Pons (tissue), 1 donor: ENCODE measurements around the gene ATP9B.

Experiments
- DNase-seq: peaks from one replicate; pipeline ENCODE4 v3.0.0-alpha.2; 2016; ENCODE audit warnings: low spot score

The ATP9B gene

DNA sequence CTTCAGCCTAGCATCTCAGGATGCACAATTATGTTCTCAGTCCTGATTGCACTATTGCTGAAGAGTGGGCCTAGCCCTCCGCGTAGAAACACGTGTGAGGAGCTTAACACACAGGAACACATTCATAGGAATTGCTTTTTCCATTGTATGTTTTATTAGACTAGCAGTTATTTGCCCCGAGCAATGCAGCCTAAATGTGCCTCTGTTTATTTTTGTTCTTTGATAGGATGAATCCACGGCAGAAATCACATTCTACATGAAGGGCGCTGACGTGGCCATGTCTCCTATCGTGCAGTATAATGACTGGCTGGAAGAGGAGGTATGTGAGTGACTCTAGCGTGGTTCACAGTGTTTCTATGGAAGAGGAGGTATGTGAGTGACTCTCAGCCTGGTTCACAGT, 260.6 kb downstream of the ATP9B start:
- DNase-seq, result no peak

DNA sequence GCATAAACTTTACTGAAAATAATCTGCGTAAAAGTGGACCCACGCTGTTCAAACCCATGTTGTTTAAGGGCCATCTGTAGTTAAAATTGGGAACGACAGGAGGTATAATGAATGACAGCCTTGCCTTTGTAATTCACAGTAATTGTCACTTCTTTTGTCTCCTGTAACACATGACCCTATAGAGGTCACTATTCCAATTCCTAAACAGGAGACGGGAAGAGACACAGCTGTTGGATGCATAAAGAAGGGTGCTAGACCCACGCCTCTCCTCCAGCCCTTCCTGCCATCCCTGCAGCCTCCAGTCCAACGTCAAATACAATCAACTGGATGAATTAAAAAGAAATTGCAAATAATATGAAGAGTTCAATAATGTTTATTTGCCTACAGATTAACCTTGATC, 263.5 kb downstream of the ATP9B start:
- no peak for DNase-seq

DNA sequence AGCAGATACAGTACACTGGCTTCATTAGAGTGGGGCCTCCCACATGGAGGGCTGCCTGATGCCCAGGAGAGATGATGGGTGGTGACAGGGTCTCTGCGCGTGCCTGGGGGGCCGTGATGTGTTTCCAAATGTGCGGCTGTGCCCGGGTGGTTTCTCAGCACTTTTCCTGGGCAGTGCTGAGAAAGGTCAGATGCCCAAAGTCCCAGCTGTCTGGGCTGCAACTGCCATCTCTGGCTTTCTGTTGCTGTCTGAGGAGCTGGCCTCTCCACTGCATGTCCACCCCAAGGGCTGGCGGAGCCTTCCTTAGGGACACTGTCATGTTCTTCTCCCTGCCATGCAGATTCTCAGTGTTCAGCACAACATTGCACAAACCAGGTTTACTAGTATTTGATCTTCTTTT, 263.9 kb downstream of the ATP9B start:
- no peak for DNase-seq

DNA sequence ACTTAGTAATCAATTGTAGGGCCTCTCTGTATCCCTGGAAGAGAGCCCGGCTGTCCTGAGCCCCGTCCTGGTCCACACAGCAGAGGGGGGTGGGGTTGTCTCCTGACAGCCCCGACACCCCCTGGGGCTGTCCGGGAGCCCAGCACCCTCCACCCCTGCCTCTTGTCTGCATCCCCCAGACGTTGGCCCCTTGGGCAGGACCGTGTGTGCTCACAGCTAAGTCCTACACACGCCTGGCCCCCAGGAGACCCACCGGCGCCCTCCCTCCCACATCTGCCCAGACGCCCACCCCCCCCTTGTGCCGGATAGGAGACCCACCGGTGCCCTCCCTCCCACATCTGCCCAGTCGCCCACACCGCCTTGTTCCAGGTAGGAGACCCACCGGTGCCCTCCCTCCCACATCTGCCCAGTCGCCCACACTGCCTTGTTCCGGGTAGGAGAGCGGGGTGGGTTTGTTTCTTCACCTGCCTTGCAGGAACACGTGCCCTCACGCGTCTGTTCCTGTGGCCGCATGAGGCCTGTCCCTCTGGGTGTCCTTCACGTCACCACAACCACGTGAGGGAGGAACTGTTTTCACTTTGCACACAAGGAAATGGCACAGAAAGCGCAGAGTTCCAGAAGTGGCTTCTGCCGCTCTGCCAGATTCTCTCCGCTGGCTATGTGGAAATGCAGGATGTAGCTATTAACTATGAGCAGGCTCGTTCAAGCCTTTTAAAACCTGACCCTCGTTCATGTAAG, 265.5 kb downstream of the ATP9B start:
- no peak for DNase-seq

DNA sequence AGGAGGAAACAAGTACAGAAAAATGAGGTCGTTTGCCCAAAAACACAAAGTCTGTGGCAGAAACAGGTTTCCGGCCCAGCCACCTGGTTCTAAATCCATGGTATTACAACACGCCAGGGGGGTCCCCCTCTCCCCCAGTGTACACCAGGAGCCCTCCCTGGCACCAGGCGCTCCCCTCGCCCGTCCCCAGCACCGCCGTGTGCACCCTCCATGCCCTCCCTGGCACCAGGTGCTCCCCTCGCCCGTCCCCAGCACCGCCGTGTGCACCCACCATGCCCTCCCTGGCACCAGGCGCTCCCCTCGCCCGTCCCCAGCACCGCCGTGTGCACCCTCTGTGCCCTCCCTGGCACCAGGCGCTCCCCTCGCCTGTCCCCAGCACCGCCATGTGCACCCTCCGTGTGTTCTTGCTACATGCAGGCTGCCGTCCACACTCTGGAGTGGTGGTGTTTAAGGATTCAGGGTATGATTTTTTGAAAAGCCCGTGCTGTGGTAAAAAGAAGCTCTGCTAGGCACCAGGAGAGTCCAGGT, 266.7 kb downstream of the ATP9B start:
- no peak for DNase-seq

DNA sequence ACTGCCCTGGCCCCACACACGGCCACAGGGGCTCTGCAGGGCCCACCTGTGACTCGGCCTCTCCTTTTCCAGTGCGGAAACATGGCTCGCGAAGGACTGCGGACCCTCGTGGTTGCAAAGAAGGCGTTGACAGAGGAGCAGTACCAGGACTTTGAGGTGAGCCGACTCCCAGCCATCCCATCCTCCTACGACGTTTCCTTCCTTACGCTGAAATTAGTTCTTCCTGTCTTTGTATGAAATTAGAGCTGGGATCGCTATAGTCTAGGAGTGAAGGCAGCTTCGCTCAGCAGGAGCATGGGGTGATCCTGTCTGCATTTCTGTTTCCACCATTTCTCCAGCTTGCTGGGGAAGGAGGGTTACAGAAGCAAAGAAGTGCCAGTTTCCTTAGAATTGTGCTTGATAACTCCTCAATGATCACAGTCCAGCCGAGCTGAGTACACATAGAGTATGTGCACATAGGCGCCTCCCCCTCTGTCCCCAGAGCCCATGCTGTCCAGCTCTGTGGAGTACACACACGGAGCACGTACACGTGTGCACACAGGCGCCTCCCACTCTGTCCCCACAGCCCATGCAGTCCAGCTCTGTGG, 267.5 kb downstream of the ATP9B start:
- no peak for DNase-seq

DNA sequence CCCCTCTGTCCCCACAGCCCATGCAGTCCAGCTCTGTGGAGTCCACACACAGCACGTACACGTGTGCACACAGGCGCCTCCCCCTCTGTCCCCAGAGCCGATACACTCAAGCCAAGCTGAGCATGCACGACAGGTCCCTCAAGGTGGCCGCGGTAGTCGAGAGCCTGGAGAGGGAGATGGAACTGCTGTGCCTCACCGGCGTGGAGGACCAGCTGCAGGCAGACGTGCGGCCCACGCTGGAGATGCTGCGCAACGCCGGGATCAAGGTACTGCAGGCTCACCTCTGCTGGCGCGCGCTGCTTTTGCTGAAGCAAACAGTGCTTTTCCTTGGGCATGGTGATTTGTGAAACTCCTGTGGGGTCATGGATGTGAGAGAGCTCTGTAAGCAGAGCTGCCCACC, 268.0 kb downstream of the ATP9B start:
- DNase-seq, result no peak

DNA sequence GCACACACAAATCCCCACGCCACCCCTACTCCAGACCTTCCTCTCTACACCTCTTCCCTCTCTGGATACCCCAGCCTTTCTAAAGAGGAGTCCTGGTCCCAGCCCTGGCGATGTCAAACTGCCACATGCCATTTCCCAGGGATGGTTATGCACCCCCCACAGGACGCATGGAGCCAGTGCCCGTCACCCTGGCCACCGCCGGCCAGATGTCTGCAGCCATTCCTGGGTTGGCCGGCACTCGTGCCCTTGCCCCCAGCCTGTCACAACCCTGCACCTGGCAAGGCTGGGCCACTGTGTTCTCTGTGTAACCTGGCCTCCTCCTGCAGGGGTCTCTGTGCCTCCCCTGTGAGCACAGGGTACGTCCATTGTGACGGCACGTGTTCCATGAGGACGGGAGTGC, 268.4 kb downstream of the ATP9B start:
- no peak for DNase-seq

DNA sequence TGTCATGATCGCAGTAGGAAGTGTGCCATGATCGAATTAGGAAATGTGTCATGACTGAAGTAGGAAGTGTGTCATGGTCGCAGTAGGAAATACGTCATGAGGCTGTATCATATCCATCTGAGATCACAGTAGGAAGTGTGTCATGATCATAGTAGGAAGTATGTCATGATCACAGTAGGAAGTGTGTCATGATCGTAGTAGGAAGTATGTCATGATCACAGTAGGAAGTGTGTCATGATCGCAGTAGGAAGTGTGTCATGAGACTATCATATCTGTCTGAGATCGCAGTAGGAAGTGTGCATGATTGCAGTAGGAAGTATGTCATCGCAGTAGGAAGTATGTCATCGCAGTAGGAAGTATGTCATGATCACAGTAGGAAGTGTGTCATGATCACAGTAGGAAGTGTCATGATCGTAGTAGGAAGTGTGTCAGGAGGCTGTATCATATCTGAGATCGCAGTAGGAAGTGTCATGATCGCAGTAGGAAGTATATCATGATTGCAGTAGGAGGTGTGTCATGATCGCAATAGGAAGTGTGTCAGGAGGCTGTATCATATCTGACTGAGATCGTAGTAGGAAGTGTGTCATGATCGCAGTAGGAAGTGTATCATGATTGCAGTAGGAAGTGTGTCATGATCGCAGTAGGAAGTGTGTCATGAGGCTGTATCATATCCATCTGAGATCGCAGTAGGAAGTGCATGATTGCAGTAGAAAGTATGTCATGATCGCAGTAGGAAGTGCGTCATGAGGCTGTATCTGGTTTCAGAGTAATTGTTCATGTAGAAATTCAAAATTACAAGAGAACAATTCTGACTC, 270.1 kb downstream of the ATP9B start:
- no peak for DNase-seq

DNA sequence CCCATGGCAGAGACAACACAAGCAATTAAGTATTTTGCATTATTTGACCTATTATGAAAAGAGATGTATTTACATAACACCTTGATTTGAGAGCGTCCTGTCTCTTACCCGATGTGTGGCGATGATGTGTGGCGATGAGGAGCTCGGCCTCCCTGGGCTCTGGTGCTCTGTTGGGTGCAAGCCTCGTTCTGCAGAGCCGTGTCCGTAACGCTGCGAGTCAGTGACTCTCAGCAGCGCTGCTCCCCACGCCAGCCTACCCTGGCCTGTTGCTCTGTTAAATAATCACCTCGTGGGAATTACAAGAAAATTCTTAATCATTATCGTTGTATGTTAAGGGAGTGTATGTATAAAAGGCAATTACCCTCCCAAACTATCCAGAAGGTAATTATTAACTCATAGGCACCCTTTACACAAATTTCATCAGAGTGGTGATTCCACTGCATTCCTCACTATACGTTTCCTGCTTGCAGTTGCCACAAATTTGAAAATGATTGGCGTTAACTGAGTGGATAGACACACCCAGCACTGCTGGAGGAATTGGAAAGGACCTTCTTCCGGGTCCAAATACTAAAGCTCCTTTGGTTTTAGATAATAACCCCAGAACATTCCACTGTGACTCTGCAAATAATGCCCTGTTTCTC, 274.5 kb downstream of the ATP9B start:
- DNase-seq, result no peak

DNA sequence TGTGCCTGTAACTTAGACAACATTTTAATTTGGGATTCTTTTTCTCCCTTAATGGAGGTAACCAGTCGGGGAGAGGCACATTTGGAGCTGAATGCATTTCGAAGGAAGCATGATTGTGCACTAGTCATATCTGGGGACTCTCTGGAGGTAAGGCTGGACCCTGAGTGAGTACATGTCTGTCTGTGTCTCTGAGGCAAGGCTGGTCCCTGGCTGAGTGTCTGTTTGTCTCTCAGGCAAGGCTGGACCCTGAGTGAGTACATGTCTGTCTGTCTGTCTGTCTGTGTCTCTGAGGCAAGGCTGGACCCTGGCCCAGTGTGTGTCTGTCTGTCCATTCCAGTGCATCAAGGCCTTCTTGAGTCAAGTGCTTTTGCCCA, 275.0 kb downstream of the ATP9B start:
- no peak for DNase-seq

DNA sequence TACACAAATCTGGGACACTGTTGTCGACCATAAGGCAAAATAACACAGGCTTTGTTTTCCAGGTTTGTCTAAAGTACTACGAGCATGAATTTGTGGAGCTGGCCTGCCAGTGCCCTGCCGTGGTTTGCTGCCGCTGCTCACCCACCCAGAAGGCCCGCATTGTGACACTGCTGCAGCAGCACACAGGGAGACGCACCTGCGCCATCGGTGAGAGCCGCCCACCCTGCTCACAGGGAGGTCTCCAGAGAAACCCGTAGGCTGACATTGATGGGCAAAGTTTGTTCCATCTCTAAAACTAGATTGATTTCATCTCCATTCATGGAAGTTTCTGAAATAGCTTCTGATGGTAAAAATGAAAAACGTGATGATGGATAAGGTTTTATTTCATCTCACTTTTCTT, 276.2 kb downstream of the ATP9B start:
- DNase-seq, result no peak

DNA sequence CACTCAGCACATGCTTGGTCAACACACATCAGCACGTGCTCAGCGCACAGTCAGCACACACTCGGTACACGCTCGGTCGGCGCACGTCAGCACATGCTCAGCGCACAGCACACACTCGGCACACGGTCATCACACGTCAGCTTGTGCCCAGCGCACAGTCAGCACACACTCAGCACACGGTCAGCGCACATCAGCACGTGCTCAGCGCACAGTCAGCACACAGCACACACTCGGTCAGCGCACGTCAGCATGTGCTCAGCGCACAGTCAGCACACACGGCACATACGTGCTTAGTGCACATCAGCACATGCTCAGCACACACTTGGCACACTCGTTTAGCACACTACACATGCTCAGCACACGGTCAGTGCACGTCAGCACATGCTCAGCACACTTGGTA, 276.8 kb downstream of the ATP9B start:
- DNase-seq, result no peak

DNA sequence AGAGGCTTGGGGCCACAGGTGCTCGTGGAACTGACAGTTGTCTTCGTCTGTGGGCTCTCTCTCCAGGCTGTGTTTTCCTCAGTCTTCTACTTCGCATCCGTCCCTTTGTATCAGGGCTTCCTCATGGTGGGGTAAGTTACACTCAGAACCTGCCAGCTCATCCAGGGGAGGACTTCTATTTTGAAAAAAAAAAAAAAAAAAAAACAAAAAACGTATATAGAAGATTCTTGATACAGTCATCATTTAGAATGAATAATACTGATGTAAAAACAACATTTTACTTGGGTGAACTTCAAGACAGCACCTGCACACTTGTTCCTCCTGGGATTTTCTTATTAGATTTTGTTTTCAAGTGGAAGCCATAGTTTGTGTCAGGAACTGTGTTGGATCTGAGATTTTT, 278.9 kb downstream of the ATP9B start:
- DNase-seq, result no peak

DNA sequence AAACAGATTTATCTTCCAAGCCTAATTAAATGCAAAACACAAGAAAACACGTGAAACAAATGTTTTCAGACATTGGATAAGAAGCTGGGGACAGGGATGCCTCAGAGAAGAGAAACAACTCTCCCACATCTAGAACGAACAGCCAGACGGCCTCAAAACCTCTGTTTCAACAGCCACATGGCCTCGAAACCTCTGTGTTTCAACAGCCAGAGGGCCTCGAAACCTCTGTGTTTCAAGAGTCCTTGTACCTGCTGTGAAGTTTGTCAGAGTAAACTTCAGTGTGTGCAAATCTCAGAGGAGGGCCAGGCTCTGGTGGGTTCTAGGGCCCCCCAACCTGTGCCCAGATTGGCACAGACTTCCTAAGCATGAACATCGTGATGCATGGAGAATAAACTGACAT, 283.2 kb downstream of the ATP9B start:
- DNase-seq, result no peak

DNA sequence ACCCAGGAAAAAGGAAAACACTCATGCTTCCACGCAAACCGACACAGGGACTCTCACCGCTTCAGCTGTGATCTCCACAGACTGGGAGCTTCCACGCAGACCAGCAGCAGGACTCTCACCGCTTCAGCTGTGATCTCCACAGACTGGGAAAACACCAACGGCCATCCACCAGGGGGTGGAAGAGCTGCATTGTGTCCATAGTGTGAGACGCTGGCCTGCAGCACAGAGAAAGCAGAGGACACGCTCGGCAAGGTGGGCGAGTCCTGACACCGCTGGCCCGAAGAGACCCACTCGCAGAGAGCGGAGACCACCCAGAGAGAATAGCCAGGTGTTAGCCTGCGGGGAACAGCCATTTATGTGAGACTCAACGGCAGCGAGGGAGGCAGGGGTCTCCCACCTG, 284.1 kb downstream of the ATP9B start:
- peak; percentile 66 for DNase-seq

DNA sequence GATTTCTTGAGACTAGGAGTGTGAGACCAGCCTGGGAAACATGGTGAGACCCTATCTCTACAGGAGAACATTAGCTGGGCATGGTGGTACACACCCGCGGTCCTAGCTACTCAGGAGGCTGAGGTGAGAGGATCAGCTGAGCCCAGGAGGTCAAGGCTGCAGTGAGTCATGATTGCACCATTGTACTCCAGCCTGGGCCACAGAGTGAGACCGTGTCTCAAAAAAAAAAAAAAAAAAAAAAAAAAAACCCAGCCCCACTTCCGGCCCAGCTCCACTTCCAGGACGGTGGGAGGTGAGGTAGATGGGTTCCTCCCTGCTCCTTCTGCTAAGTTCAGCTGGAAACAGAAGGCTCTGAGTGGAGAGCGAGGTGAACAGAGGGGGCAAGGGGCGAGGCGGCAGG, 285.2 kb downstream of the ATP9B start:
- DNase-seq, result no peak

DNA sequence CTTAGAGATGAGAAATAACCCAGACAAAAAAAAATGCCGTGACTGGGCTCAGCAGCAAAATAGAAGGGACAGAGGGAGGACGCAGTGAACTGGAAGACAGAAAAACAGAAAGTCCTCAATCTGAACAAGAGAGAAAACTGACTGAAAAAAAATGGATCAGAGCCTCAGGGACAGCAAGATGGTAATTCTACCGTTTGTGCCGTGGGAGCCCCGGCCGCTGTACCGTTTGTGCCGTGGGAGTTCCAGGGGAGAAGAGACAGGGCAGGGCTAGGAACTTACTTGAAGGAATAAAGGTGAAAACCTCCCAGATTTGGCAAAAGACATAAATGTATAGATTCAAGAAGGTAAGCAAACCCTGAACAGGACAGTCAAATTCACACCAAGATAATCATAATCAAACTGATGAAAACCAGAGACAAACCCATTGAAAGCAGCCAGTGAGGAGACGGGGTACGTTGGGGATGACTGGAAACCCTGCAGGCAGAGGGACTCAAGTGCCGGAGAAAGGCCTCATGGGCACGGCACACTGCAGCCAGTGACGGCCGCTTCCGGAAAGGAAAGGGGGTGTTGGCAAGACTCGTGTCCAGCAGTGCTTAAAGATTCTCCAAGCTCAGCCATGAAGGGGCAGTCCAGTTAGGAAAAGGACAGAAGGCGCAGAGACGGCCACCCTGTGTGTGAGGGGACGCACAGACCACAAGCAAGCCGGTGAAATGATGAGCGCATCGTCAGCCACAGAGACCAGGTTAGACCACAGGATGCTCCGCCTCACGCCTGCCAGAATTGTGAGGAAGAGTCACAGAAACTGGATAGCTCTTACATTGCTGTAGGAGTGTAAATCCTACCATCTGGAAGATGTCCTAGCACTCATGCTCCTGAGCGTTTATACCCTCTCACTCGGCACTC, 286.5 kb downstream of the ATP9B start:
- no peak for DNase-seq

DNA sequence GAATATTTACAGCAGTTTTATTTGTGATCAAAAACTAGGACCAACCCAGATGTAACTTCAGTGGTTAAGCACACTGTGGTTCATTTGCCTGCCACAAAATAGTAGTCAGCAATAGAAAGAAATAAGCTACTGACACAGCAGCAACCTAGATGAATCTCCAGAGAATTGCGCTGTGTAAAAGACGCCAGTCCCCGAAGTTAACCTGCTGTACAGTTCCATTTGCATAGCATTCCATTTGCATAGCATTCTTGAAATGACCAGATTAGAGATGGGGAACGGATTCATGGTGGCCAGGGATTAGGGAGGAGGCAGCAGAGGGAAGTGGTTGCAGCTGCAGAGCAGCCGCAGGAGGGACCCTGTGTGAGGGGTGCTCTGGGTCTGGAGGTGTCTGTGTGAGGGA, 287.2 kb downstream of the ATP9B start:
- no peak for DNase-seq

DNA sequence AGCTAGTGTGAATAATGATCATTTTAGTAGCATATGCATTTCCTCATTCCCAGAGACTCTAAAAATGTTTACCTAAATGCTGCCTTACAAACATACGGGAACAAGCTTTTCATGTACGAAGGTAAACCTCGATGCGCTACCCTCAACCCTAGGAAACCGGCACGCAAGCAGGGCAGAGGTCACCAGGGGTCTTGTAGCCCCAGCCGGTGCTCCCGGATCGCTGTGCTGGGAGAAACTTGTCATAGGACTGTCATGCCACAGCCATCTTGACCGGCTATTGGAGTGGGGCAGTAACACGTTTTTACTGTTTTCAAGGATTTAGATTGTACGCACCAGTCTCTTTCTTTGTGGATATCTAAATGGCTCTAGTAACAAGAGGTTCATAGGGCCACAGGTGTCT, 291.7 kb downstream of the ATP9B start:
- no peak for DNase-seq

DNA sequence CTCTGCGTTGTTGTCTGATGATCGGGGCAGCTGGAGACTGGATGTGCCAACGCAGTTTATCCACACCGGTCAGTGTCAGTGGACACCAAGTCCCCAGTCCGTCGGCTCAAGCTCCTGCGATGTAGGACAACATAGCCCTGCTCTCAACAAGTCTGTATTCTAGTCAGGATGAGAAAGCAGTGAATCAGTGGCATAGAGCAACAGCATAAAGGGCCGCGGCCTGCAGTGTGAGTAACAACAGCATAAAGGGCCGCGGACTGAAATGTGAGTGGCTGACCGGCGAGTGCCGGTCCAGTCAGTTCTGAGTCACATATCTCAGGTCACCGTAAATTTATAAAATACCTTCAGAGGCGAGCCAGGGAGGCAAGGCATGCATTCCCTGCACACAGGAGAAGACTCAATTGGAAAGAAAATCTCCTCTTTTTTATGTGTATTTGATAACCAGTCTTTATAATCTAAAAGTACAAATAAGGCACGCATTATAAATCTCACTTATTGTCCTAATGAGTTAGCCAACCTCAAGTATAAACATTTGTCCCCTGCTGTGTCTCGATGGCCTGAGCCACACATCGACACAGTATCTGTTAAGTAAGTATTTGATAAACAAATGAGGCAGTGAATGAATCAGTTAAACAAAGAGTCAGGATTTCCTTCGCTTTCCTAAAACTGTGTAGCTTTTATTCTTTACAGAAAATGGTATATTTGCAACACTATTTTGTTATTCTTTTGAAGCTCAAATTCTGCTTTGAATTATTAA, 292.8 kb downstream of the ATP9B start:
- no peak for DNase-seq
